ENCODE data around the gene GALK2. TPM values are rescaled to one million over a fixed set of nuclear protein-coding genes. Genes with fewer than 3 reads are reported as not detected.

Gene GALK2
- total and polyA plus RNA-seq, 2 of the 4 experiments (the other 2 are of a cell fraction): 27.0 to 63.6 TPM

- Histone ChIP-seq H3K4me2 (ENCODE audit: low read depth, low read length) (peak overlapping the region; percentile 42; the same call in 1 of the 2 replicates), H3K4me3 (ENCODE audit: insufficient read depth, low read depth, low read length) (no peak overlapping the region), H2AFZ (replicated peaks; ENCODE audit: low read length, poor library complexity) (no peak overlapping the region), H2BK15ac (ENCODE audit: low read depth, low read length) (peak overlapping the region; percentile 28; the same call in 1 of the 3 replicates), H3K79me1 (ENCODE audit: low read depth in 1 of 2, low read length in 2 of 2) (peaks cover 0 to 8% of the 10 kb centered on the region in 2 experiments; a peak in 2 of 4 replicates), H2BK120ac (ENCODE audit: low read depth, low read length) (peak overlapping the region; percentile 54), H3K9me3 (ENCODE audit: control insufficient read depth, insufficient read depth, low read length) (no peaks in the 10 kb centered on the region), H3K27me3 (ENCODE audit: control insufficient read depth, insufficient read depth, low read length) (no peaks in the 10 kb centered on the region), H4K5ac (ENCODE audit: low read depth, low read length) (peak overlapping the region; percentile 26; the same call in 1 of the 2 replicates), H2BK20ac (ENCODE audit: low read depth, low read length) (peak overlapping the region; percentile 90), H3K56ac (ENCODE audit: extremely low read depth, insufficient read depth, low read length) (no peak overlapping the region), H3K14ac (replicated peaks; ENCODE audit: low read depth, low read length) (peak overlapping the region; percentile 37; the same call in 1 of the 2 replicates), H3K4ac (ENCODE audit: low read depth, low read length) (peak overlapping the region; percentile 11), H3K27ac (ENCODE audit: insufficient read depth, low read length) (peak overlapping the region; percentile 60; the same call in 1 of the 2 replicates), H2BK5ac (ENCODE audit: low read depth, low read length, poor library complexity, severe bottlenecking) (peak overlapping the region; percentile 71), H2AK9ac (replicated peaks; ENCODE audit: low read depth, low read length, poor library complexity) (no peak overlapping the region), H3K9ac (ENCODE audit: low read depth, low read length) (no peak overlapping the region), H4K8ac (ENCODE audit: low read depth in 2 of 2, low read length in 2 of 2) (no peak overlapping the region), H3K36me3 (ENCODE audit: control insufficient read depth, insufficient read depth, low read length) (no peaks in the 10 kb centered on the region), H3K23ac (ENCODE audit: low read depth, low read length) (peak overlapping the region; percentile 87), H3K18ac (ENCODE audit: low read depth, low read length) (peak overlapping the region; percentile 10; the same call in 1 of the 2 replicates), H3K4me1 (ENCODE audit: control insufficient read depth, insufficient read depth, low read length) (peaks cover 3% of the 10 kb centered on the region), H4K91ac (ENCODE audit: insufficient read depth, low read depth, low read length) (no peak overlapping the region), H2AK5ac (ENCODE audit: low read depth, low read length) (no peak overlapping the region), H4K20me1 (ENCODE audit: insufficient read depth, low read length) (peaks cover 3% of the 10 kb centered on the region; the same call in 1 of the 2 replicates), H3K9me1 (ENCODE audit: insufficient read depth, low read length) (no peaks in the 10 kb centered on the region)
- no CpG with 5 or more reads among the region's 6 CpGs for whole genome bisulfite sequencing, 2 experiments (ENCODE audit: extremely low coverage in 2 of 2, insufficient read length in 1 of 2)
- ChIA-PET POLR2A (ENCODE audit: unreplicated experiment) (interaction anchor here (0.6 kb wide), 1 partner anchor 750 kb away, joined by 3 read pairs; no protein-coding TSS in a partner anchor), CTCF (interaction anchor here (1.6 kb wide), 1 partner anchor 10 kb away, joined by 4 read pairs; no protein-coding TSS in a partner anchor)
- intact Hi-C loops (cut with micrococcal nuclease): no loop called here
- ATAC-seq (ENCODE audit: low read depth): peak; percentile 91
- BruUV-seq (replicated peaks): no TSS peak
- peak; percentile 78 for DNase-seq
- dilution Hi-C loops (cut with HindIII; ENCODE audit: low sequenced_read_pairs, unreplicated experiment): no loop called here
- in situ Hi-C loops (cut with MboI; ENCODE audit: low sequenced_read_pairs): loop anchor here (10.0 kb wide), 1 partner anchor 149 kb away; no protein-coding TSS in a partner anchor
- TF ChIP-seq POLR2A (IDR thresholded peaks at IDR 0.05; ENCODE audit: low read depth, low read length): no peak
- no peak for TF ChIP-seq MXI1 (IDR thresholded peaks at IDR 0.05; ENCODE audit: borderline replicate concordance, low read depth, low read length)
- no peak for TF ChIP-seq FOS (IDR thresholded peaks at IDR 0.05; ENCODE audit: low read depth, low read length)
- TF ChIP-seq MAFK (IDR thresholded peaks at IDR 0.05; ENCODE audit: low read depth, low read length): no peak
- no peak for TF ChIP-seq RFX5 (IDR thresholded peaks at IDR 0.05; ENCODE audit: low read depth, low read length)
- TF ChIP-seq RAD21 (IDR thresholded peaks at IDR 0.05; ENCODE audit: low read length): no peak
- TF ChIP-seq CHD1 (IDR thresholded peaks at IDR 0.05; ENCODE audit: low read depth, low read length): no peak
- no peak for TF ChIP-seq ELK1 (IDR thresholded peaks at IDR 0.05; ENCODE audit: borderline replicate concordance, low read depth, low read length)
- TF ChIP-seq CTCF (conservative IDR thresholded peaks at IDR 0.05; ENCODE audit: low read depth, low read length): no peak
- no peak for TF ChIP-seq BHLHE40 (IDR thresholded peaks at IDR 0.05; ENCODE audit: low read depth, low read length)
- no peak for TF ChIP-seq NFE2L2 (IDR thresholded peaks at IDR 0.05; ENCODE audit: low read depth, low read length)
- no peak for TF ChIP-seq SMC3 (IDR thresholded peaks at IDR 0.05; ENCODE audit: low read depth, low read length)
- TF ChIP-seq USF2 (IDR thresholded peaks at IDR 0.05; ENCODE audit: low read depth, low read length): no peak
- no peak for TF ChIP-seq CEBPB (IDR thresholded peaks at IDR 0.05; ENCODE audit: low read depth, low read length)
These were observed 86.1 kb downstream of the GALK2 start for GRCh38 chr15:49255966-49256759.
